ENCODE data around the gene MFAP3L. TPM values are rescaled to one million over a fixed set of nuclear protein-coding genes. Genes with fewer than 3 reads are reported as not detected.
"Not testable (repeated sequence)": the region's sequence is repeated elsewhere in the genome, so short reads cannot be mapped to it uniquely, and the experiment has no call there.

The MFAP3L gene
- total RNA-seq: 1 to 10 TPM in 1 of 2 experiments, under 1 TPM in 1; 0.70 to 1.2 TPM

DNA sequence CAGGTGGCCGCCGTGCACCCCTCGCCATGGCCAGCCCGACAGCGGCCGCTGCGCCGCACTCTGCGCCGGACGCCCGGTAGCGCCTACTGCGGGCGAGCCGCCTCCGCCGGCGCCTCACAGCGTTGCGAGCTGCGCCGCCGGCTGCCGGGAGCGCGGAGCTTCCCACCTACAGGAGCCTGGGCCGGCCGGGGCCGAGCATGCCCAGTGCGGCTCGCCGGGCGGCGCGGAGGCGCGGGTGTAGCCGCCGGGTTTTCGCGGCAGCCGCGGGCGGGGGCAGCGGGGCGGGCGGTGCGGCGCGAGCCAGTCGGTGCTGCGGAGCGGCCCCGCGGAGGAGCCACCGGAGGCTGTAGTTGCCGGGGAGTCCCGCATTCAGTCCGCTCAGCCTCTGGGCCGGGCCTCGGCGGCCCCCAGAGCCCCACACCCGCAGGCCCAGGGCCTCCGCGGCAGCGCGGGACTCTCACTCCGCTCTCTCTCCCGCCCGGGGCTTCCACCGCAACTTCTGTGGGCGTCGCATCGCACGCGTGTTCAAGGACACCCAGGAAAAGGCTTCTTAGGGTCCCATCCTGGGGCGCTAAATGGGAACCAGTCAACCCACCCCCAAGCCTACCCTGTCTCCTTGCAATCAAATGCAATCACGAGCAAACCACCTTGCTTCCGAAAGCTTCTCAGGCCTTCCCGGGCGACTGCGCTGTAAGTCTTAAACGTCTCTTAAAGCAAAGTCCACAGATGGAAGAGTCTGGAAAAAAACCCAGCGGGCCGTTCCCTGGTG lies at the start of gene MFAP3L:
Gene MFAP3L, minus strand, starts transcription at position 143 of the 769 bp plus-strand sequence. CDS start 20,518 bp downstream, outside the sequence.
- intact Hi-C loops (cut with micrococcal nuclease): loop anchor here (1.0 to 5.0 kb wide), 7 partner anchors 39 to 1016 kb away; partner anchors contain the start of genes CBR4 and NEK1
- peaks cover 2% of the 10 kb centered on the region for H3K36me3 Mint-ChIP-seq
- H3K9me3 Mint-ChIP-seq: peaks cover 3% of the 10 kb centered on the region
- peaks cover 9% of the 10 kb centered on the region for H3K4me1 Mint-ChIP-seq (ENCODE audit: low read depth)
- ChIA-PET POLR2A (interaction anchor here (1.0 kb wide), 1 partner anchor 9 kb away, joined by 3 read pairs; no protein-coding TSS in a partner anchor), CTCF (interaction anchor here (0.6 to 2.7 kb wide), 5 partner anchors 22 to 413 kb away, joined by 4 to 9 read pairs (median 8); no protein-coding TSS in a partner anchor)
- DNase-seq: peak; percentile 89
- H3K27me3 Mint-ChIP-seq: peaks cover 16% of the 10 kb centered on the region
- H3K4me3 Mint-ChIP-seq: peak within 1 kb of the TSS; percentile 80
- peak within 1 kb of the TSS; percentile 71 for H3K27ac Mint-ChIP-seq

DNA sequence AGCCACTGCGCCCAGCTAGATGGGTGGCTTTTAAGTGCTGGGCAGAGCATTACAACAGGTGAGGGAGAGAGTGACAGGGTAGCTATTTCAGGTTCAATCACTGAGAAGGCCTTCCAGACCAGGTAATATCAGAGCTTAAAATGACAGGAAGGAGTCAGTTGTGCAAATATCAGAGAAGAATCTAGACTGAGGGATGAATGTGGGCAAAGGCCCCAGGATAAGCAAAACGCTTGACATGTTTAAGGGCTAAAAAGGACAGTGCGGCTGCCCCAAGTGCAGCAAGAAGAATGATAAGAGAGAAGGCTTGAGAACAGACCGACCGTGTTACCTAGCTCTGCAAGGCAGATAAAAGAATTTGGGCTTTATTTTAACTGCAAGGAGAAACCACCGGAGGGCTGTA lies 45.0 kb upstream of the MFAP3L start:
- Mint-ChIP-seq H3K4me1 (ENCODE audit: low read depth) (no peaks in the 10 kb centered on the region), H3K27me3 (peaks cover 4% of the 10 kb centered on the region), H3K36me3 (no peaks in the 10 kb centered on the region), H3K9me3 (no peaks in the 10 kb centered on the region), H3K4me3 (no peak overlapping the region), H3K27ac (no peak overlapping the region)
- no peak for DNase-seq
- ChIA-PET CTCF (no interaction called here), POLR2A (no interaction called here)
- intact Hi-C loops (cut with micrococcal nuclease): no loop called here

DNA sequence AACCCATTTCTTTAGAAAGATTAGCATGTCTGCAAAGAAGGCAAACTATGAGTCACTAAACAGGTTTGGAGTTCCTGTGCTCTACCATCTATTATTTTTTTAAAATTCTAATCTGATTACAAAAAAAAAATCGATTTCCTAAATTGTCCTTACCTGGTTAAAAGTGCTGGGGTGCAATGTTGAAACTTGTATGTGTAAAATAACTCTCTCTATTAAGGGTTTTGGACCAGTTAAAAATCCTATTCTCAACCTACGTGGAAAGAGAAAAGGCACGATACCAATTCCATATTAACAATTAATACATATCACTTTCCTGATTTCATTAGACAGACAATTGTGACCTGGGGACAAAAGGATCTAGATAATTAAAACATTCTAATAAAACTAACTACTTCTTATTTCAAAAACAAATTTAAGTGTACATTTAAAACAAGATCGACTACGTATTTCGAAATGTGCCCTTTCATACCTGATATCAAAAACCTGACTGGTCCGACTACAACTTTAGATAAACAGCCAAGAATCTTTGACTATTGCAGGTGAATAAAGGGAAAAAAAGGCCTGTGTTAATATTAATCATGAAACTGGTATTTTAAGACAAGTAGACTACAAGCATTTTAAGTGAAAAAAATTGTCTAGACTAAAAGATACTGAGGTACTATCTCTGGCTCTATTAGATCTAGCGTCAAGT lies 42.4 kb upstream of the MFAP3L start:
- Mint-ChIP-seq H3K4me3 (no peak overlapping the region), H3K27me3 (peaks cover 4% of the 10 kb centered on the region), H3K36me3 (no peaks in the 10 kb centered on the region), H3K4me1 (ENCODE audit: low read depth) (no peaks in the 10 kb centered on the region), H3K27ac (no peak overlapping the region), H3K9me3 (no peaks in the 10 kb centered on the region)
- no peak for DNase-seq
- ChIA-PET POLR2A (no interaction called here), CTCF (interaction anchor here (1.7 kb wide), 1 partner anchor 258 kb away, joined by 4 read pairs; no protein-coding TSS in a partner anchor)
- intact Hi-C loops (cut with micrococcal nuclease): no loop called here

DNA sequence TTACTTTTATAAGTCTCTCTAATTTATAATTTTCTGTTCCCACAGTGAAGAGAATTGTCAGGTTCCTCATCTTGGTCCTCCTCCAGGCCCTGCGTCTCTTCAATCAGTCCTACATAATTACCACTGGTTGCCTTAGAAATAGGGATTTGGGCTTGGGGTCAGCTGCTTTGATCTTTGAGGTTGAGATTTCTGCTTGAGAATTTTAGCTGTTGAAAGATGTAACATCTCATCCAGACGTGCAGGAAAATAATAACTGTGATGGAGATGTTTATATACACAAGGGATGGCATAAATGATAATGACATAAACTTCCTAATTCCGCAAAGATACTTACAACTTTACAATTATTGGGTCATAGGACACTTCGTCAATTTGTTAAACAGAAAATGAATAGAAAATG lies 33.2 kb upstream of the MFAP3L start:
- Mint-ChIP-seq H3K36me3 (no peaks in the 10 kb centered on the region), H3K4me1 (ENCODE audit: low read depth) (no peaks in the 10 kb centered on the region), H3K27ac (no peak overlapping the region), H3K27me3 (peaks cover 9% of the 10 kb centered on the region), H3K4me3 (no peak overlapping the region), H3K9me3 (no peaks in the 10 kb centered on the region)
- intact Hi-C loops (cut with micrococcal nuclease): no loop called here
- CTCF ChIA-PET: interaction anchor here (1.3 kb wide), 1 partner anchor 249 kb away, joined by 4 read pairs; no protein-coding TSS in a partner anchor
- POLR2A ChIA-PET: no interaction called here
- DNase-seq: no peak

DNA sequence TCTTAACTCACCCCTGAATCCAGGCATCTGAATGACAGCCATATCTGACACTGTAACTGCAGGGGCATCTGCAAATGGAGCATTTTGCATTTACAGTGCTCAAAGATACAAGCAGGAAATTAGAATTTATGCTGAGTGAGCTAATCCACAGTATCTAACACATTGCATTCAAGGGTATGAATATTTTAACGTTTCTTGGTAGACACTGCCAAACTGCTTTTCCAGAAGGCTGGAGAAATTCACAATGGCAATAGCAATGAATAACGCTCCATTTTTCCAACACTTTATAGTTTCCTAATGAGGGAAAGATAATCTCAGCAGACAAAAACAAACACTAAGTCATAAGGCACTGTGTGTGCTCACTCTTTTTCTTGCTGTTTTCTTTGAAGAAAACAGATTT lies 32.6 kb upstream of the MFAP3L start:
- no peak for DNase-seq
- intact Hi-C loops (cut with micrococcal nuclease): no loop called here
- H3K4me3 Mint-ChIP-seq: no peak overlapping the region
- ChIA-PET POLR2A (no interaction called here), CTCF (interaction anchor here (1.3 kb wide), 1 partner anchor 248 kb away, joined by 4 read pairs; no protein-coding TSS in a partner anchor)
- H3K36me3 Mint-ChIP-seq: no peaks in the 10 kb centered on the region
- no peaks in the 10 kb centered on the region for H3K9me3 Mint-ChIP-seq
- H3K4me1 Mint-ChIP-seq (ENCODE audit: low read depth): no peaks in the 10 kb centered on the region
- H3K27me3 Mint-ChIP-seq: peaks cover 9% of the 10 kb centered on the region
- H3K27ac Mint-ChIP-seq: no peak overlapping the region

DNA sequence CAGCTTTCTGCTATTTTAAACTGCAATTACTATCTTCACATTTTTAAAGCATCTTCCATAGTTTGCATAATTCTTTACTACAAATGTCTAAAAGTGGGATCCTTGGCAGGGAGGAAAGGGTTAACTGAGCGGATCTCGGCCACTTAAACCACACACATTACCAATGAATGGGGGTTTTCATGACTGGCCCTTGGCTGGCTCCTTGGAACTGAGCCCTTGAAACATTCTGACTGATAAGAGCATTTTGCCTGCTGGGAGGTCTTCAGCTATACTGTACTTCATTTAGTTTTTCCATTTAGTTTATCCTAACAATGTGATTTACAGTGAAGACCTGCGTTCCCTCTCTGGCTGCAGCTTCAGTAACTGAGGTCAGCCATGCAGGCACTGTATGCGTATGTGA lies 31.7 kb upstream of the MFAP3L start:
- Mint-ChIP-seq H3K27ac (no peak overlapping the region), H3K36me3 (no peaks in the 10 kb centered on the region), H3K4me3 (no peak overlapping the region), H3K9me3 (no peaks in the 10 kb centered on the region), H3K4me1 (ENCODE audit: low read depth) (no peaks in the 10 kb centered on the region), H3K27me3 (peaks cover 7% of the 10 kb centered on the region)
- ChIA-PET CTCF (no interaction called here), POLR2A (no interaction called here)
- DNase-seq: no peak
- intact Hi-C loops (cut with micrococcal nuclease): no loop called here

DNA sequence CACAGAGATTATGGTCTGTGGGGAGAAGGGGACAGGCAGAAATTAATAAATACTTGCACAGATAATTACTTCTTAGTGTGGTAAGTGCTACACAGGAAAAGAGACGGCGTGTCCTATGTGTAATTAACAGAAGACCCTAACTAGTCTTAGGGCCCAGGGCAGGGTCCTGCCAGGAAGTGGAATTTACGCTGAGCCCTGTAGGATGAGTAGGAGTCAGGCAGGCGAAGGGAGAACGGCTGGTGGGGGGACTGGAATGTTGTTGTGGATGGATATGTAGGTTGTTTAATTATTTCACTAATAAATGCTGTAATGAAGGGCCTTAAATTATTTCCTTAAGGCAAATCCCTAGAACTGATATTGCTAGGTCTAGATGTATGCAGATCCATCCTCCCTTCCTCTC lies 26.7 kb upstream of the MFAP3L start:
- no peak overlapping the region for H3K27ac Mint-ChIP-seq
- H3K4me1 Mint-ChIP-seq (ENCODE audit: low read depth): no peaks in the 10 kb centered on the region
- H3K4me3 Mint-ChIP-seq: no peak overlapping the region
- no peak for DNase-seq
- peaks cover 9% of the 10 kb centered on the region for H3K27me3 Mint-ChIP-seq
- no peaks in the 10 kb centered on the region for H3K9me3 Mint-ChIP-seq
- no peaks in the 10 kb centered on the region for H3K36me3 Mint-ChIP-seq
- CTCF ChIA-PET: no interaction called here
- POLR2A ChIA-PET: no interaction called here
- intact Hi-C loops (cut with micrococcal nuclease): no loop called here

DNA sequence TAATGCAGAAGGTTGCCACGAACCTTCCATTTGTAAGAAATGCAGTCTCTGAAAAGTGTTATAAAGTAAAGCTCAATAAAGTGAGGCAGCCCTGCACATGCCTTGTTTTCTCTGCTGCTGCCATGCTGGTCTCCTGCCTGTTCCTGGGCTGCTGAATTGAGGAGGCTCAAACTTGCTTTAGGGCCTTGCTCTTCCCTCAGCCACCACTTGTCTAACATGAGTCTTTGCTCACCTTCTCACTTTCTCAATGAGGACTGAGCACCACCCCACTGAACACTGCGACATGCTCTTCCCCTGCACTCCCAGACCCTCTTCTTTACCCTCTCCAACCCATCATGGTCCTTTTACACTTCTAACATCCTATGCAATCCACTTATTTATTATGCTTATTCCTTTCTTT lies 25.2 kb upstream of the MFAP3L start:
- Mint-ChIP-seq H3K4me1 (ENCODE audit: low read depth) (no peaks in the 10 kb centered on the region), H3K36me3 (no peaks in the 10 kb centered on the region)

DNA sequence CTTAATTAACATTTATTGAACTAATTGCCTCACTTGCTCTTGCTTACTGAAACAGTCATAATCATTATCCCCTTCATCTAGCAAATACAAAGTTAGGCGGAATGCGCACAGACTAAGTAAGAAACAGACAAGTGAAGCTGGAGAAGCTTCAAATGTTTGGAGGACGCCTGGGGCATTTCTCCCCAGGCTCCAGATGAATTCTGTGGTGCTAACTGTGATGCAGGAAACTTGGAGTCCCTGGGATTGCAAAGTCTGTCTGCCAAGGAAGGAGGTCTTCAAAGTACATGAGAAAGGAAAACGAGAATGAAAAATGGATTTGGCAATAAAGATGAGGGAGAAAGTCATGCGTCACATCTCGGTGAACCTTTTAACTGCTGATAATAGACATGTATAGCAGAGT lies 23.6 kb upstream of the MFAP3L start:
- Mint-ChIP-seq H3K27ac (no peak overlapping the region), H3K4me3 (no peak overlapping the region), H3K4me1 (ENCODE audit: low read depth) (no peaks in the 10 kb centered on the region), H3K36me3 (no peaks in the 10 kb centered on the region), H3K9me3 (no peaks in the 10 kb centered on the region), H3K27me3 (peaks cover 3% of the 10 kb centered on the region)
- DNase-seq: no peak
- CTCF ChIA-PET: interaction anchor here (4.1 kb wide), 1 partner anchor 238 kb away, joined by 82 read pairs; no protein-coding TSS in a partner anchor
- POLR2A ChIA-PET: no interaction called here
- intact Hi-C loops (cut with micrococcal nuclease): loop anchor here (5.0 kb wide), 1 partner anchor 1127 kb away; no protein-coding TSS in a partner anchor

More for the DNA sequence above, 25.2 kb upstream of the MFAP3L start:
- CTCF ChIA-PET: interaction anchor here (1.2 to 4.1 kb wide), 2 partner anchors 240 to 438 kb away, joined by 3 to 82 read pairs; no protein-coding TSS in a partner anchor
- Mint-ChIP-seq H3K4me3 (no peak overlapping the region), H3K27me3 (peaks cover 6% of the 10 kb centered on the region), H3K9me3 (no peaks in the 10 kb centered on the region), H3K27ac (no peak overlapping the region)
- intact Hi-C loops (cut with micrococcal nuclease): no loop called here
- DNase-seq: no peak
- POLR2A ChIA-PET: no interaction called here

DNA sequence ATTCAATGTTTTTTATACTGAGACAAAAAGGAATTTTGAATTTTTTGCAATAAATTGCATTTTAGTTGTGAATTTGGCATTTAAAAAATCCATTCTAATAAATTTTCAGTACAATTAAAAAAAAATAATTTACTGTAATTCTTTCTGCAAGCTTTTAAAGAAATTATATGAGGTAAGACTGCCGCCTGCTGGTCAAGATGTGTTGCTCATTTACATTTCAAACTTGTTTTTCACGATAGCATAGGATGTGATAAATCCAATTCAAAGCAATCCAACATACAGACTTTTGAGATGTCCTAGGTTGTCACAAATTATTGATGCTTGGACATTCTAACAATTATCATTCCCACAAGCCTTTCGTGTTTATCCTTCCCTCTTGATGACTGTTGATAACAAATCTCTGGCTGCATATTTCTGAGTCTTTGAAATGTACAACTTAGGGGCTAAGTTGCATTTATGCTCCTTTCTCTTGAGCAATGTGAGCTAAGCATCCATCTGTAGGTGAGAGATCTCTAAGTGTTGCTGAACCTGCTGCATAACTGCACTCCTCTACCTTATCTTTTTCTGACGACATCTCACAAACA lies 21.7 kb upstream of the MFAP3L start:
- no peaks in the 10 kb centered on the region for H3K36me3 Mint-ChIP-seq
- H3K4me1 Mint-ChIP-seq (ENCODE audit: low read depth): no peaks in the 10 kb centered on the region
- H3K27ac Mint-ChIP-seq: no peak overlapping the region
- ChIA-PET CTCF (interaction anchor here (0.6 to 4.1 kb wide), 8 partner anchors 22 to 1125 kb away, joined by 3 to 82 read pairs (median 3); partner anchors contain the start of genes CBR4 and MFAP3L), POLR2A (no interaction called here)
- no peak overlapping the region for H3K4me3 Mint-ChIP-seq
- H3K9me3 Mint-ChIP-seq: no peaks in the 10 kb centered on the region
- intact Hi-C loops (cut with micrococcal nuclease): loop anchor here (1.0 to 5.0 kb wide), 3 partner anchors 238 to 1126 kb away; no protein-coding TSS in a partner anchor
- peaks cover 2% of the 10 kb centered on the region for H3K27me3 Mint-ChIP-seq
- DNase-seq: peak; percentile 57

DNA sequence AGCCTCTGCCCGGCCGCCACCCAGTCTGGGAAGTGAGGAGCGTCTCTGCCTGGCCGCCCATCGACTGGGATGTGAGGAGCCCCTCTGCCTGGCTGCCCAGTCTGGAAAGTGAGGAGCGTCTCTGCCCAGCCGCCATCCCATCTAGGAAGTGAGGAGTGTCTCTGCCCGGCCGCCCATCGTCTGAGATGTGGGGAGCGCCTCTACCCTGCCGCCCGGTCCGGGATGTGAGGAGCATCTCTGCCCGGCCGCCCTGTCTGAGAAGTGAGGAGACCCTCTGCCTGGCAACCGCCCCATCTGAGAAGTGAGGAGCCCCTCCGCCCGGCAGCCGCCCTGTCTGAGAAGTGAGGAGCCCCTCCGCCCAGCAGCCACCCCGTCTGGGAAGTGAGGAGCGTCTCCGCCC lies 20.0 kb upstream of the MFAP3L start:
- intact Hi-C loops (cut with micrococcal nuclease): loop anchor here (5.0 kb wide), 1 partner anchor 1124 kb away; no protein-coding TSS in a partner anchor
- H3K4me3 Mint-ChIP-seq; H3K36me3 Mint-ChIP-seq; H3K27ac Mint-ChIP-seq; POLR2A ChIA-PET; H3K27me3 Mint-ChIP-seq; CTCF ChIA-PET; DNase-seq; H3K4me1 Mint-ChIP-seq (ENCODE audit: low read depth); H3K9me3 Mint-ChIP-seq: not testable (repeated sequence)

Data from activated CD4-positive, alpha-beta memory T cell treated with anti-CD3 and anti-CD28 coated beads for 36 hours (primary cell).